HK-2 (cell line): Measurements from ENCODE around the gene ARHGEF10L.

Experiments used
- DNase-seq: peaks from one replicate; pipeline ENCODE4 v3.0.0-alpha.2; 2018; ENCODE audit not compliant: unreplicated experiment

Gene ARHGEF10L

GRCh38 chr1:17569200-17570139, 30.0 kb downstream of the ARHGEF10L start:
- peak; percentile 63 for DNase-seq

GRCh38 chr1:17570228-17570627, 30.7 kb downstream of the ARHGEF10L start:
- no peak for DNase-seq

GRCh38 chr1:17572264-17572985, 32.9 kb downstream of the ARHGEF10L start:
- no peak for DNase-seq

- DNase-seq = no peak
Measured at GRCh38 chr1:17573518-17574041, 34.1 kb downstream of the ARHGEF10L start.

GRCh38 chr1:17574516-17574915, 35.0 kb downstream of the ARHGEF10L start:
- no peak for DNase-seq

- DNase-seq = no peak
Measured at GRCh38 chr1:17575797-17576518, 36.5 kb downstream of the ARHGEF10L start.

- DNase-seq = no peak
Measured at GRCh38 chr1:17576519-17576853, 37.0 kb downstream of the ARHGEF10L start.

- DNase-seq = no peak
Measured at GRCh38 chr1:17577907-17578297, 38.4 kb downstream of the ARHGEF10L start.

- DNase-seq = peak; percentile 42
Measured at GRCh38 chr1:17579951-17580939, 40.7 kb downstream of the ARHGEF10L start.

GRCh38 chr1:17581389-17582123, 42.1 kb downstream of the ARHGEF10L start:
- DNase-seq = no peak

GRCh38 chr1:17582124-17582774, 42.8 kb downstream of the ARHGEF10L start:
- DNase-seq = no peak

GRCh38 chr1:17584539-17584938, 45.0 kb downstream of the ARHGEF10L start:
- no peak for DNase-seq

- no peak for DNase-seq
Measured at GRCh38 chr1:17585266-17585987, 45.9 kb downstream of the ARHGEF10L start.

GRCh38 chr1:17586172-17586964, 46.9 kb downstream of the ARHGEF10L start:
- peak; percentile 59 for DNase-seq

GRCh38 chr1:17587693-17588047, 48.2 kb downstream of the ARHGEF10L start:
- peak; percentile 28 for DNase-seq

- peak; percentile 67 for DNase-seq
Measured at GRCh38 chr1:17588048-17588871, 48.8 kb downstream of the ARHGEF10L start.

- peak; percentile 36 for DNase-seq
Measured at GRCh38 chr1:17591814-17592430, 52.4 kb downstream of the ARHGEF10L start.
